ENCODE data around the gene APOL3.
"Not testable (repeated sequence)": the region's sequence is repeated elsewhere in the genome, so short reads cannot be mapped to it uniquely, and the experiment has no call there.

The APOL3 gene

GRCh38 chr22:36131907-36132306 is 28.6 kb downstream of the APOL3 start:
- DNase-seq = no peak

GRCh38 chr22:36129486-36130388 is 30.8 kb downstream of the APOL3 start:
- no peak for DNase-seq

- DNase-seq = no peak
These were observed 31.5 kb downstream of the APOL3 start for GRCh38 chr22:36129071-36129470.

- no peak for DNase-seq
These were observed 34.5 kb downstream of the APOL3 start for GRCh38 chr22:36125994-36126531.

- DNase-seq = no peak
These were observed 35.1 kb downstream of the APOL3 start for GRCh38 chr22:36125434-36125833.

GRCh38 chr22:36124666-36125065 is 35.9 kb downstream of the APOL3 start:
- no peak for DNase-seq

- DNase-seq = peak; percentile 92
These were observed 36.6 kb downstream of the APOL3 start for GRCh38 chr22:36123673-36124630.

GRCh38 chr22:36120621-36121351 is 39.8 kb downstream of the APOL3 start:
- peak; percentile 63 for DNase-seq

GRCh38 chr22:36117053-36117554 is 43.5 kb downstream of the APOL3 start:
- no peak for DNase-seq

GRCh38 chr22:36116127-36116526 is 44.4 kb downstream of the APOL3 start:
- DNase-seq = no peak

- DNase-seq = no peak
These were observed 47.4 kb downstream of the APOL3 start for GRCh38 chr22:36113121-36113520.

GRCh38 chr22:36111316-36111715 is 49.2 kb downstream of the APOL3 start:
- no peak for DNase-seq

- no peak for DNase-seq
These were observed 50.2 kb downstream of the APOL3 start for GRCh38 chr22:36110306-36110881.

GRCh38 chr22:36107436-36107835 is 53.1 kb downstream of the APOL3 start:
- no peak for DNase-seq

- DNase-seq = no peak
These were observed 53.6 kb downstream of the APOL3 start for GRCh38 chr22:36106910-36107309.

GRCh38 chr22:36104988-36105387 is 55.6 kb downstream of the APOL3 start:
- no peak for DNase-seq

- no peak for DNase-seq
These were observed 56.1 kb downstream of the APOL3 start for GRCh38 chr22:36104435-36104834.

GRCh38 chr22:36103891-36104290 is 56.7 kb downstream of the APOL3 start:
- no peak for DNase-seq

- DNase-seq = no peak
These were observed 57.6 kb downstream of the APOL3 start for GRCh38 chr22:36102995-36103394.

- DNase-seq = no peak
These were observed 58.8 kb downstream of the APOL3 start for GRCh38 chr22:36101756-36102155.

- not testable (repeated sequence) for DNase-seq
These were observed 59.6 kb downstream of the APOL3 start for GRCh38 chr22:36100908-36101307.

Data from hematopoietic multipotent progenitor cell treated with erythropoietin and hydrocortisone succinate and interleukin-3 and kit ligand, for 8 days (in vitro differentiated cells).